Measurements from ENCODE around the gene DKK1.
"Not testable (repeated sequence)": the region's sequence is repeated elsewhere in the genome, so short reads cannot be mapped to it uniquely, and the experiment has no call there.

Gene DKK1

GRCh38 chr10:52318136-52318701, 4.1 kb downstream of the DKK1 start:
- no peak for DNase-seq

- DNase-seq = no peak
These were observed 4.9 kb downstream of the DKK1 start for GRCh38 chr10:52318822-52319464.

GRCh38 chr10:52319926-52320325, 5.8 kb downstream of the DKK1 start:
- no peak for DNase-seq

GRCh38 chr10:52322323-52322722, 8.2 kb downstream of the DKK1 start:
- no peak for DNase-seq

GRCh38 chr10:52322936-52323335, 8.9 kb downstream of the DKK1 start:
- no peak for DNase-seq

- no peak for DNase-seq
These were observed 12.3 kb downstream of the DKK1 start for GRCh38 chr10:52326382-52326781.

GRCh38 chr10:52331638-52332364, 17.7 kb downstream of the DKK1 start:
- DNase-seq = no peak

- no peak for DNase-seq
These were observed 18.7 kb downstream of the DKK1 start for GRCh38 chr10:52332815-52333214.

- DNase-seq = no peak
These were observed 20.5 kb downstream of the DKK1 start for GRCh38 chr10:52334595-52334994.

- no peak for DNase-seq
These were observed 21.6 kb downstream of the DKK1 start for GRCh38 chr10:52335665-52336064.

- no peak for DNase-seq
These were observed 23.1 kb downstream of the DKK1 start for GRCh38 chr10:52337225-52337624.

- DNase-seq = no peak
These were observed 29.4 kb downstream of the DKK1 start for GRCh38 chr10:52343439-52343838.

GRCh38 chr10:52346394-52347326, 32.6 kb downstream of the DKK1 start:
- no peak for DNase-seq

- DNase-seq = no peak
These were observed 33.2 kb downstream of the DKK1 start for GRCh38 chr10:52347327-52347667.

- no peak for DNase-seq
These were observed 34.0 kb downstream of the DKK1 start for GRCh38 chr10:52348037-52348564.

- no peak for DNase-seq
These were observed 37.8 kb downstream of the DKK1 start for GRCh38 chr10:52351914-52352330.

GRCh38 chr10:52353205-52353604, 39.1 kb downstream of the DKK1 start:
- no peak for DNase-seq

GRCh38 chr10:52353960-52354394, 39.9 kb downstream of the DKK1 start:
- DNase-seq = no peak

GRCh38 chr10:52357971-52358370, 43.9 kb downstream of the DKK1 start:
- DNase-seq = no peak

GRCh38 chr10:52359441-52359840, 45.4 kb downstream of the DKK1 start:
- no peak for DNase-seq

GRCh38 chr10:52365547-52366432, 51.7 kb downstream of the DKK1 start:
- not testable (repeated sequence) for DNase-seq

Measured in T-helper 2 cell (primary cell).